GM11168 (cell line): ENCODE data around the gene ZNF655.

Experiments used
- in situ Hi-C: fragments of 300-500 bp; cut with MboI; formaldehyde crosslinking; loops from one replicate; pipeline ENCODE4 v1.12.0; 2022; ENCODE audit warnings: low sequenced_read_pairs; ENCODE audit not compliant: unreplicated experiment

The ZNF655 gene

GRCh38 chr7:99599836-99600235 lies 41.4 kb downstream of the ZNF655 start:
- in situ Hi-C loops = no loop called here

- in situ Hi-C loops = no loop called here
Observed at GRCh38 chr7:99601656-99602310, 43.3 kb downstream of the ZNF655 start.

GRCh38 chr7:99605527-99605926 lies 47.1 kb downstream of the ZNF655 start:
- in situ Hi-C loops = no loop called here

GRCh38 chr7:99606531-99606930 lies 48.1 kb downstream of the ZNF655 start:
- in situ Hi-C loops = no loop called here

GRCh38 chr7:99607548-99607947 lies 49.1 kb downstream of the ZNF655 start:
- in situ Hi-C loops = no loop called here

GRCh38 chr7:99614495-99614894 lies 56.1 kb downstream of the ZNF655 start:
- in situ Hi-C loops = no loop called here

GRCh38 chr7:99615989-99616358 lies 57.5 kb downstream of the ZNF655 start:
- in situ Hi-C loops = no loop called here

- in situ Hi-C loops = no loop called here
Observed at GRCh38 chr7:99616359-99617191, 58.1 kb downstream of the ZNF655 start, which contains the start of gene ZSCAN25. TSS of gene ZSCAN25 (plus strand) at chr7:99616946. CDS start at chr7:99619607, 2,661 bp downstream.

- in situ Hi-C loops = no loop called here
Observed at GRCh38 chr7:99617192-99617781, 58.8 kb downstream of the ZNF655 start.

- in situ Hi-C loops = no loop called here
Observed at GRCh38 chr7:99618726-99619125, 60.3 kb downstream of the ZNF655 start.

GRCh38 chr7:99619571-99620130 lies 61.2 kb downstream of the ZNF655 start:
- in situ Hi-C loops = no loop called here

- in situ Hi-C loops = no loop called here
Observed at GRCh38 chr7:99621271-99621670, 62.8 kb downstream of the ZNF655 start.

- in situ Hi-C loops = no loop called here
Observed at GRCh38 chr7:99622596-99622995, 64.2 kb downstream of the ZNF655 start.

GRCh38 chr7:99623091-99623693 lies 64.8 kb downstream of the ZNF655 start:
- in situ Hi-C loops = no loop called here

- in situ Hi-C loops = no loop called here
Observed at GRCh38 chr7:99623702-99624447, 65.4 kb downstream of the ZNF655 start.

- in situ Hi-C loops = no loop called here
Observed at GRCh38 chr7:99624484-99624883, 66.0 kb downstream of the ZNF655 start.

GRCh38 chr7:99625321-99625720 lies 66.9 kb downstream of the ZNF655 start:
- in situ Hi-C loops = no loop called here

GRCh38 chr7:99625961-99626360 lies 67.5 kb downstream of the ZNF655 start:
- in situ Hi-C loops = no loop called here
